Esophagus squamous epithelium (tissue), 5 donors: Measurements from ENCODE around the gene GFOD2. TPM values are rescaled to one million over a fixed set of nuclear protein-coding genes. Genes with fewer than 3 reads are reported as not detected.

Source experiments
- DNase-seq: peaks from one replicate; lab custom pipeline; 2025; lab: John Stamatoyannopoulos, UW
- H3K27ac ChIP-seq, 4 donors: fragments of 200-600 bp; sonication (generic); one replicate each; pipeline ENCODE4 v1.5.1; 2016 to 2019; ENCODE audit warnings: mild to moderate bottlenecking in 1 of 4
- H3K27me3 ChIP-seq, 4 donors: fragments of 200-600 bp; sonication (generic); 1 replicate in 3 of 4; 2 replicates in 1 of 4; pipeline versions ENCODE4 v1.5.1 to v1.6.0; 2017 to 2021; ENCODE audit warnings: antibody characterized with exemption in 1 of 4
- H3K36me3 ChIP-seq, 3 donors: fragments of 200-600 bp; sonication (generic); one replicate each; pipeline ENCODE4 v1.5.1; 2016 to 2019
- H3K4me1 ChIP-seq, 3 donors: fragments of 200-600 bp; sonication (generic); one replicate each; pipeline ENCODE4 v1.5.1; 2017 to 2019
- H3K4me3 ChIP-seq, 4 donors: fragments of 200-600 bp; sonication (generic); 1 replicate in 3 of 4; 2 replicates in 1 of 4; pipeline ENCODE4 v1.5.1; 2016 to 2019; ENCODE audit warnings: mild to moderate bottlenecking in 2 of 4, moderate library complexity in 1 of 4
- H3K9me3 ChIP-seq, 3 donors: fragments of 200-600 bp; sonication (generic); one replicate each; pipeline ENCODE4 v1.5.1; 2016 to 2019
- POLR2A ChIP-seq, 4 donors: fragments of 450-650 bp; IDR thresholded peaks; one replicate each; pipeline ENCODE4 v1.6.1; 2017; ENCODE audit warnings: antibody characterized with exemption in 4 of 4, mild to moderate bottlenecking in 4 of 4, moderate library complexity in 3 of 4
- WGBS, 2 donors: methylation state at CpG; one replicate each; pipeline ENCODE4 v1.1.5; 2018; 5-methylcytosine and 5-hydroxymethylcytosine counted together
- intact Hi-C: fragments of 100-400 bp; cut with DNase I; formaldehyde crosslinking; loops from one replicate; pipeline ENCODE4 v1.15.0; 2022
- total RNA-seq, 4 donors: library from RNA; depleted of rRNA; stranded (reverse); fragments of >200 nt; gene quantifications; one replicate each; pipeline ENCODE4 v1.1.0, GENCODE V29; 2016
- TF ChIP-seq, protein P1 (sequence below), 6 experiments: fragments of 450-650 bp in 4 of 6; fragments of 200-600 bp in 2 of 6; sonication (generic) in 2 of 6; IDR thresholded peaks; one replicate each; pipeline ENCODE4 v1.5.1; 2016 to 2019; ENCODE audit warnings: antibody characterized with exemption in 6 of 6, mild to moderate bottlenecking in 4 of 6, moderate library complexity in 4 of 6
- donor health status: DM: yes; HTN: yes; CAD: no.

The GFOD2 gene
- total RNA-seq, 4 donors from 2014 or later = 26.1 to 63.3 (median 37.3) TPM

DNA sequence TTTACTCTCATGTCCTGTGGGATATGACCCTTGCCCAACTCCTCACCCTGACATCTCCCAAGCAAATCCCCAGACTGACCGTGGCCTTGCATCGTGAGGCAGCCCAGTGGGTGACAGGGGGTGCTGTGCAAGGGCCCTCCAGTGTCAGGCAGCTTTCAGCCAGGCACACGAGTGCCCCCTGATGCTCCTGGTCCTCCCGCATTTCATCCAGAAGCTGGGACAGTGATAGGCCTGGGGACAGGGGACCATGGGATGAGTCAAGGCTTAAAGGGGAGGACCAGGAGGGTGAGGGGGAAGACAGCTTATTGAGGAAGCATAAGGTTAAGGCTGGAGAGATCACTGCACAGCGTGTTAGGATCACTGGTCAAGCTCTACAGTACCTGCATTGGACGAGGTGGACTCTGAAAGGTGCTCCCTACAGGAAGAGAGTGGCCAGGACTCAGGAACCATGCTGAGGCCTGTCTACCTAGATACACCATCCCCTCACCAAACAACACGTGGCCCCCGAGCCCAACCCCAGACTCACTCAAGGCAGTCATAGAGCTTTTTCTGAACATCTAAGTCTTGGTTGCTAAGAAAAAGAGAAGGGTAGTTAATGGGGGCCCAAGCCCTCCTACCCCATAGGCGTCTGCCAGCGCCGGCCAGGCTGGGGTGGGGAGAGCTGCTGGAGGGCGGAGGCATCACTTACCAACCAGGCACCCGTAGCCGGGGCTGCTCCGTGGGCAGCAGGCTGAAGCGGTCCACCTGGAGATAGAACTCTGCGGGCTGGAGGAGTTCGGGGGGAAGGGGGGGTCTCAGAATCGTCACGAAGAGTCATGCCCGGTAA is 60.1 kb downstream of the GFOD2 start:
- Histone ChIP-seq H3K27ac (peak overlapping the region in 3 of 4 donors; percentile 84 to 97 (median 96)), H3K4me1 (peaks cover 17 to 30% (median 23%) of the 10 kb centered on the region in 3 donors), H3K36me3 (peaks cover 6 to 46% (median 7%) of the 10 kb centered on the region in 3 donors), H3K27me3 (peaks cover 5 to 16% (median 6%) of the 10 kb centered on the region in 4 donors), H3K9me3 (no peaks in the 10 kb centered on the region), H3K4me3 (peak overlapping the region; percentile 53 to 82 (median 78))
- intact Hi-C loops = no loop called here
- 17 to 57% methylated on average over 4 to 13 of the region's 21 CpGs for WGBS, 2 donors
- TF ChIP-seq, protein P1, sequence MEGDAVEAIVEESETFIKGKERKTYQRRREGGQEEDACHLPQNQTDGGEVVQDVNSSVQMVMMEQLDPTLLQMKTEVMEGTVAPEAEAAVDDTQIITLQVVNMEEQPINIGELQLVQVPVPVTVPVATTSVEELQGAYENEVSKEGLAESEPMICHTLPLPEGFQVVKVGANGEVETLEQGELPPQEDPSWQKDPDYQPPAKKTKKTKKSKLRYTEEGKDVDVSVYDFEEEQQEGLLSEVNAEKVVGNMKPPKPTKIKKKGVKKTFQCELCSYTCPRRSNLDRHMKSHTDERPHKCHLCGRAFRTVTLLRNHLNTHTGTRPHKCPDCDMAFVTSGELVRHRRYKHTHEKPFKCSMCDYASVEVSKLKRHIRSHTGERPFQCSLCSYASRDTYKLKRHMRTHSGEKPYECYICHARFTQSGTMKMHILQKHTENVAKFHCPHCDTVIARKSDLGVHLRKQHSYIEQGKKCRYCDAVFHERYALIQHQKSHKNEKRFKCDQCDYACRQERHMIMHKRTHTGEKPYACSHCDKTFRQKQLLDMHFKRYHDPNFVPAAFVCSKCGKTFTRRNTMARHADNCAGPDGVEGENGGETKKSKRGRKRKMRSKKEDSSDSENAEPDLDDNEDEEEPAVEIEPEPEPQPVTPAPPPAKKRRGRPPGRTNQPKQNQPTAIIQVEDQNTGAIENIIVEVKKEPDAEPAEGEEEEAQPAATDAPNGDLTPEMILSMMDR (IDR thresholded peaks at IDR 0.05) = no peak
- TF ChIP-seq POLR2A (IDR thresholded peaks at IDR 0.05) = no peak
- no peak for DNase-seq

DNA sequence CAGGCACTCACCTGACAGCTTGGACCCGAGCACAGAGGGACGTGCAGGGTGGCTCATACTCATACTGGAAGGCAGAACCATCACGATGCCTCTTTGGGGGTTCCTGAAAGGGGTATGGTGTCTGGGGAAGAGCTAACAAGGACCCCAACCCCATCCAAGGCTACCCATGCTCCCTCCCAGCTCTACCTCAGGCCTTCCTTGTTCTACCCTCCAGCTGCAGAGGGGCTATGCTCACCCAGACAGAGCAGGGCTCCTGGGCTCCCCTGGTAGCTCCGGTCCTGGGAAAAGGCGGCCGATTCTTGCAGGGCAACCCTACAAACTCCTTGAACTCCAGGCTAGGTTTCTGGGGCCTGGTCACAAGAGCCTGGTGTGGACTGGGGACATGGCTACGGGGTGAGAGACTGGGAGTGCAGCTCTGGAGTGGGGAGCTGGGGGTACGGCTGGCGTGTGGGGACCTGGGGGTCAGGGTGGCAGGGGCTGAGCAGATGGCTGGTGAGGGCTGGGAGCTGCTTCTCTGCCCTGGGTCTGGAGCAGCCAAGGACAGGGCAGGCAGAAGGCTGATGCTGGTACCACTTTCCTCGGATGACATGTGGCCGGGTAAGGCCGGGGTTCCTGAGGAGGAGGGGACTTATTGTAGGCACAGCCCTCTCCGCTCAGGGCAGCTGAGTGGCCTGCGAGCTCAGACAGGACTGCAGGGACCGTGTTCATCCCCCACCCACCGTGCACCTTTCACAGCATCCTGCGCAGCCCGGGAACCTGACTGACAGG is 61.2 kb downstream of the GFOD2 start:
- DNase-seq = no peak

DNA sequence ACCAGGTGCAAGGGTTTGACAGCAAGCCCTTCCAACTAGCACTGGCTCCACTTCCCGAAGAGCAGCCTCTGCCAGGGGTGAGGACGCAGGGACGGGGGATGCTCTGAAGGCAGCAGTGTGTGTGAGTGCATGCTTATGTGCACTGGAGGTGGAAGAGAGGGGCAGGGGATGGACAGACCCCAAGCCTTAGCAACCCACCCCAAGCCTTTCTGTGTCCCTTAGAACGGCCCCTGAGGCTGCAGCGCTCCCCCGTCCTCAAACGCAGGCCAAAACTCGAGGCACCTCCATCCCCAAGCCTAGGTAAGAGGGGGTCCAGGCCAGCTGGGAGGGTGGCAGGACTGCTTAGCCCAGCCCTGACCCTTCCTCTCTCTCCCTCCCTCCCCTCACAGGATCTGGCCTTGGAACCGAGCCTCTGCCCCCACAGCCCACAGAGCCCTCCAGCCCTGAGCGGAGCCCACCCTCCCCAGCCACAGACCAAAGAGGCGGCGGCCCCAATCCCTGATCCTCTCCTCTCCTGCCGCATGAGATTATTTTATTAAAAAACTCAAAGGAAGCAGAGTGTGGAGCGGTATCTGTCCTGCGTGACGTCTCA is 62.0 kb downstream of the GFOD2 start:
- no peak for TF ChIP-seq POLR2A (IDR thresholded peaks at IDR 0.05)
- TF ChIP-seq, protein P1 (IDR thresholded peaks at IDR 0.05) = no peak
- intact Hi-C loops = no loop called here
- H3K27me3 ChIP-seq = peaks cover 11 to 36% (median 17%) of the 10 kb centered on the region in 4 donors
- H3K4me1 ChIP-seq = peaks cover 25 to 48% (median 36%) of the 10 kb centered on the region in 3 donors
- peaks cover 6 to 28% (median 7%) of the 10 kb centered on the region in 3 donors for H3K36me3 ChIP-seq
- 86 to 93% methylated on average over 7 to 16 of the region's 16 CpGs for WGBS, 2 donors
- H3K27ac ChIP-seq = no peak overlapping the region
- H3K9me3 ChIP-seq = no peaks in the 10 kb centered on the region
- no peak for DNase-seq
- no peak overlapping the region for H3K4me3 ChIP-seq

More for the DNA sequence above, 61.2 kb downstream of the GFOD2 start:
- Histone ChIP-seq H3K36me3 (peaks cover 6 to 36% (median 7%) of the 10 kb centered on the region in 3 donors), H3K4me3 (no peak overlapping the region), H3K4me1 (peaks cover 25 to 41% (median 31%) of the 10 kb centered on the region in 3 donors), H3K27ac (no peak overlapping the region), H3K27me3 (peaks cover 8 to 28% (median 15%) of the 10 kb centered on the region in 4 donors), H3K9me3 (no peaks in the 10 kb centered on the region)
- intact Hi-C loops = no loop called here
- TF ChIP-seq POLR2A (IDR thresholded peaks at IDR 0.05) = no peak
- TF ChIP-seq, protein P1 (IDR thresholded peaks at IDR 0.05) = no peak
- 85 to 89% methylated on average over 7 to 14 of the region's 18 CpGs for WGBS, 2 donors

DNA sequence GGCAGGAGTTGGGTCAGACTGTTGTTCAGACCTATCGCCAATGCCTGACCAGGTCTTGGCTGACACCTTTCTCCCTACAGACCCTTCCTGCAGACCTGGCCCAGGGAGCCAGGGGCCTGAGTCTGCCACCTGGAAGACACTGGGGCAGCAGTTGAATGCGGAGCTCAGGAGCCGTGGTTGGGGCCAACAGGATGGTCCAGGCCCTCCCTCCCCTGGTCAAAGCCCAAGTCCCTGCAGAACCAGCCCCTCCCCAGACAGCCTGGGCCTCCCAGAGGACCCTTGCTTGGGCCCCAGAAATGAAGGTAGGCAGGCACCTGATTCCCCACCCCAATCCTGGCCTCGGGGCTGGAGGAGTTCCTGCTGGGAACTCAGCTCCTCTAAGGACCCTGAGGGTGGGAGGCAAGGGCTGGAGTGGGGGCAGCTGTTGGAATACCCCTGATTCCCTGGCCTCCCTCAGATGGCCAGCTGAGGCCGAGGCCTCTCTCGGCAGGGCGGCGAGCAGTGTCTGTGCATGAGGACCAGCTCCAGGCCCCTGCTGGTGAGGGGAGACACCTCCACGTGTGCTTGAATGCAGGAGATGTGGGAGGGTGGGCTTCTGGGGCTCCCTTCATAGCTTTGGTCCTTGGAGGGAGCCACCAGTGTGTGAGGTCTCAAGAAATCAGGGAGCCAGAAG is 62.6 kb downstream of the GFOD2 start:
- TF ChIP-seq, protein P1 (IDR thresholded peaks at IDR 0.05) = no peak
- TF ChIP-seq POLR2A (IDR thresholded peaks at IDR 0.05) = no peak
- peaks cover 11 to 42% (median 18%) of the 10 kb centered on the region in 4 donors for H3K27me3 ChIP-seq
- H3K27ac ChIP-seq = no peak overlapping the region
- H3K36me3 ChIP-seq = peaks cover 6 to 27% (median 7%) of the 10 kb centered on the region in 3 donors
- H3K4me1 ChIP-seq = peaks cover 23 to 44% (median 34%) of the 10 kb centered on the region in 3 donors
- intact Hi-C loops = no loop called here
- no peaks in the 10 kb centered on the region for H3K9me3 ChIP-seq
- H3K4me3 ChIP-seq = no peak overlapping the region
- 90 to 95% methylated on average over 2 to 3 of the region's 9 CpGs for WGBS, 2 donors
- DNase-seq = no peak
